H9 (cell line): ENCODE results near the gene FGFR3. TPM values are rescaled to one million over a fixed set of nuclear protein-coding genes. Genes with fewer than 3 reads are reported as not detected.

Source experiments
- DNase-seq: peaks from one replicate; pipeline ENCODE4 v3.0.0-alpha.2; 2017
- H2AFZ ChIP-seq: one replicate; pipeline ENCODE4 v1.6.1; 2013; ENCODE audit warnings: mild to moderate bottlenecking, low read length, control low read depth, moderate library complexity
- H2AK5ac ChIP-seq: 2 replicates; pipeline ENCODE4 v1.6.1; 2013; ENCODE audit warnings: low read length, control low read depth, mixed read lengths; ENCODE audit not compliant: insufficient read length
- H2BK120ac ChIP-seq: one replicate; pipeline ENCODE4 v1.6.1; 2013; ENCODE audit warnings: low read depth, mild to moderate bottlenecking, low read length, control low read depth, inconsistent platforms; ENCODE audit not compliant: poor library complexity, severe bottlenecking
- H2BK12ac ChIP-seq: 2 replicates; pipeline ENCODE4 v1.6.1; 2013; ENCODE audit warnings: low read length, control low read depth, mixed read lengths, low read depth; ENCODE audit not compliant: insufficient read length
- H2BK15ac ChIP-seq: 2 replicates; pipeline ENCODE4 v1.6.1; 2013; ENCODE audit warnings: low read depth, low read length, control low read depth
- H2BK20ac ChIP-seq: one replicate; pipeline ENCODE4 v1.6.1; 2013; ENCODE audit warnings: low read depth, mild to moderate bottlenecking, low read length, control low read depth, inconsistent platforms; ENCODE audit not compliant: poor library complexity, severe bottlenecking
- H2BK5ac ChIP-seq: 2 replicates; pipeline ENCODE4 v1.6.1; 2013; ENCODE audit warnings: low read length, control low read depth, mixed read lengths; ENCODE audit not compliant: insufficient read length
- H3K14ac ChIP-seq: 2 replicates; pipeline ENCODE4 v1.6.1; 2013; ENCODE audit warnings: low read length, control low read depth; ENCODE audit not compliant: insufficient read depth
- H3K18ac ChIP-seq: 2 replicates; pipeline ENCODE4 v1.6.1; 2013; ENCODE audit warnings: low read depth, mild to moderate bottlenecking, mixed read lengths, low read length, control low read depth; ENCODE audit not compliant: insufficient read length
- H3K23ac ChIP-seq: 2 replicates; pipeline ENCODE4 v1.6.1; 2013; ENCODE audit warnings: low read length, control low read depth, mixed read lengths, low read depth; ENCODE audit not compliant: insufficient read length
- H3K23me2 ChIP-seq: 2 replicates; pipeline ENCODE4 v1.6.1; 2013; ENCODE audit warnings: low read depth, mild to moderate bottlenecking, mixed read lengths, low read length, control low read depth; ENCODE audit not compliant: insufficient read length, poor library complexity, severe bottlenecking
- H3K27ac ChIP-seq: 2 replicates; pipeline ENCODE4 v1.5.1; 2013; ENCODE audit warnings: low read length, control low read depth, mixed read lengths, low read depth; ENCODE audit not compliant: insufficient read length
- H3K27me3 ChIP-seq: 2 replicates; pipeline ENCODE4 v1.6.1; 2013; ENCODE audit warnings: low read length, control low read depth, inconsistent platforms; ENCODE audit not compliant: insufficient read depth
- H3K4ac ChIP-seq: 2 replicates; pipeline ENCODE4 v1.6.1; 2013; ENCODE audit warnings: low read depth, mild to moderate bottlenecking, control low read depth, inconsistent platforms, low read length, moderate library complexity
- H3K4me1 ChIP-seq: 2 replicates; pipeline ENCODE4 v1.6.1; 2013; ENCODE audit warnings: low read length, control low read depth, inconsistent platforms; ENCODE audit not compliant: insufficient read depth
- H3K4me2 ChIP-seq: 2 replicates; pipeline ENCODE4 v1.6.1; 2013; ENCODE audit warnings: low read length, control low read depth, mixed read lengths; ENCODE audit not compliant: insufficient read length, insufficient read depth
- H3K56ac ChIP-seq: 2 replicates; pipeline ENCODE4 v1.6.1; 2013; ENCODE audit warnings: low read depth, mild to moderate bottlenecking, mixed read lengths, low read length, control low read depth; ENCODE audit not compliant: insufficient read length
- H3K79me1 ChIP-seq: 2 replicates; pipeline ENCODE4 v1.6.1; 2013; ENCODE audit warnings: low read depth, mild to moderate bottlenecking, moderate library complexity, low read length, control low read depth, inconsistent platforms; ENCODE audit not compliant: insufficient read depth, poor library complexity, severe bottlenecking
- H3K79me2 ChIP-seq: 2 replicates; pipeline ENCODE4 v1.6.1; 2013; ENCODE audit warnings: low read length, control low read depth, inconsistent platforms; ENCODE audit not compliant: insufficient read depth
- H3K9ac ChIP-seq: 2 replicates; pipeline ENCODE4 v1.6.1; 2013; ENCODE audit warnings: low read length, control low read depth, mixed read lengths; ENCODE audit not compliant: insufficient read length; ENCODE audit errors: extremely low read depth
- H3K9me3 ChIP-seq: one replicate; pipeline ENCODE4 v1.6.1; 2013; ENCODE audit warnings: low read depth, low read length, inconsistent platforms; ENCODE audit not compliant: control insufficient read depth
- H3T11ph ChIP-seq: one replicate; pipeline ENCODE4 v1.6.1; 2013; ENCODE audit warnings: mild to moderate bottlenecking, low read length, control low read depth, inconsistent platforms
- H4K20me1 ChIP-seq: one replicate; pipeline ENCODE4 v1.6.1; 2013; ENCODE audit not compliant: control insufficient read depth, insufficient read length, insufficient read depth
- H4K5ac ChIP-seq: 2 replicates; pipeline ENCODE4 v1.6.1; 2013; ENCODE audit warnings: low read depth, mild to moderate bottlenecking, mixed read lengths, low read length, control low read depth; ENCODE audit not compliant: insufficient read length
- H4K8ac ChIP-seq: replicated peaks from 2 replicates; pipeline ENCODE4 v1.6.1; 2013; ENCODE audit warnings: low read length, control low read depth, mixed read lengths, low read depth; ENCODE audit not compliant: insufficient read length
- H4K91ac ChIP-seq: 2 replicates; pipeline ENCODE4 v1.6.1; 2013; ENCODE audit warnings: low read depth, mild to moderate bottlenecking, moderate library complexity, mixed read lengths, low read length, control low read depth; ENCODE audit not compliant: insufficient read length
- H3K27ac Mint-ChIP-seq, 3 experiments: 2 replicates in 2 of 3; 3 replicates in 1 of 3; pipeline ENCODE4 v1.8.0; 2020 to 2021; ENCODE audit warnings: mixed read lengths in 3 of 3, mild to moderate bottlenecking in 1 of 3, moderate library complexity in 1 of 3
- H3K27me3 Mint-ChIP-seq: 2 replicates; pipeline ENCODE4 v1.8.0; 2021; ENCODE audit warnings: low read depth, mild to moderate bottlenecking, moderate library complexity, mixed read lengths
- H3K36me3 Mint-ChIP-seq, 3 experiments: 2 replicates in 2 of 3; 3 replicates in 1 of 3; pipeline ENCODE4 v1.8.0; 2020 to 2021; ENCODE audit warnings: low read depth in 3 of 3, mixed read lengths in 3 of 3; ENCODE audit not compliant: insufficient read depth in 1 of 3
- H3K4me1 Mint-ChIP-seq, 2 experiments: 2 replicates each; pipeline ENCODE4 v1.8.0; 2020; ENCODE audit warnings: mixed read lengths in 2 of 2
- H3K4me3 Mint-ChIP-seq, 2 experiments: 2 replicates in 1 of 2; 3 replicates in 1 of 2; pipeline ENCODE4 v1.8.0; 2020 to 2021; ENCODE audit warnings: mild to moderate bottlenecking in 2 of 2, mixed read lengths in 2 of 2, moderate library complexity in 1 of 2
- H3K9me3 Mint-ChIP-seq, 2 experiments: 2 replicates in 1 of 2; 3 replicates in 1 of 2; pipeline ENCODE4 v1.8.0; 2020; ENCODE audit warnings: mild to moderate bottlenecking in 2 of 2, mixed read lengths in 2 of 2, moderate library complexity in 1 of 2
- WGBS: extraction: QIAGEN DNeasy Blood & Tissue Kit; methylation state at CpG from one replicate; pipeline ENCODE4 v1.1.7; 2013; ENCODE audit warnings: missing lambda C conversion rate, low lambda C conversion rate, mixed read lengths; ENCODE audit not compliant: insufficient read length; ENCODE audit errors: extremely low coverage; 5-methylcytosine and 5-hydroxymethylcytosine counted together
- total RNA-seq: library from RNA; stranded (reverse); gene quantifications from 2 replicates; pipeline ENCODE4 v1.2.1, GENCODE V29; 2021
- TF ChIP-seq, protein P1 (sequence below): fragments of 200-600 bp; sonication (generic); conservative IDR thresholded peaks from 3 replicates; pipeline ENCODE4 v1.8.0; 2021; ENCODE audit warnings: antibody characterized with exemption, mild to moderate bottlenecking

The FGFR3 gene
- total RNA-seq, 1 experiment from 2014 or later, result 75.7 TPM

DNA sequence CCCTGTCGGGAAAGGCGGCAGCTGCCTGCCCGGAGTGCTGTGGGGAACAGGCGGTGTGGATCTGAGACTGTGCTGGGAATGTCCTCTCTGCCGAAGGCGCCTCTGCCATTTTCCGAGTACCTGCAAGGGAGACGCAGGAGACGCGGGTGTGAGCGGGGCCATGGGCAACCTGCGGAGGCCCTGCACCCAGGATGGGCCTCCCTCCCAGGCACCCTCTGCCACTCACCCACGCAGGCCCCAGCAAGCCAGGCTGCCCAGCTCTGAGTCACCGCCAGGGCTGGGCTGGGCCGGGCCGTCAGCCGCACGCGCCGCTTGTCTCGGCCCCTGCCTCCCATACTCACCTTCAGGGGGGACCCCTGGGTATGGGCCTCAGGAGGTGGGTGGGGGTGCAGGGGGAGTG, 3.5 kb upstream of the FGFR3 start:
- Histone ChIP-seq H3K23ac (no peak overlapping the region), H2BK5ac (no peak overlapping the region), H3K9me3 (no peaks in the 10 kb centered on the region), H3K27ac (no peak overlapping the region), H3K14ac (no peak overlapping the region), H3K23me2 (peaks cover 7% of the 10 kb centered on the region), H4K8ac (no peak overlapping the region), H3K56ac (no peak overlapping the region), H3K4me1 (no peaks in the 10 kb centered on the region), H4K20me1 (no peaks in the 10 kb centered on the region), H3K4ac (no peak overlapping the region), H3K4me2 (no peak overlapping the region), H4K91ac (no peak overlapping the region), H4K5ac (no peak overlapping the region), H3K79me2 (no peaks in the 10 kb centered on the region), H2BK20ac (no peak overlapping the region), H3K79me1 (no peaks in the 10 kb centered on the region), H3K18ac (no peak overlapping the region), H3K9ac (no peak overlapping the region), H2AK5ac (no peak overlapping the region), H2BK12ac (no peak overlapping the region), H2BK120ac (no peak overlapping the region), H3K27me3 (peaks cover 2% of the 10 kb centered on the region; the same call in 1 of the 2 replicates), H2AFZ (no peak overlapping the region), H2BK15ac (no peak overlapping the region), H3T11ph (no peak overlapping the region)
- H3K9me3 Mint-ChIP-seq, result no peaks in the 10 kb centered on the region
- TF ChIP-seq, protein P1, sequence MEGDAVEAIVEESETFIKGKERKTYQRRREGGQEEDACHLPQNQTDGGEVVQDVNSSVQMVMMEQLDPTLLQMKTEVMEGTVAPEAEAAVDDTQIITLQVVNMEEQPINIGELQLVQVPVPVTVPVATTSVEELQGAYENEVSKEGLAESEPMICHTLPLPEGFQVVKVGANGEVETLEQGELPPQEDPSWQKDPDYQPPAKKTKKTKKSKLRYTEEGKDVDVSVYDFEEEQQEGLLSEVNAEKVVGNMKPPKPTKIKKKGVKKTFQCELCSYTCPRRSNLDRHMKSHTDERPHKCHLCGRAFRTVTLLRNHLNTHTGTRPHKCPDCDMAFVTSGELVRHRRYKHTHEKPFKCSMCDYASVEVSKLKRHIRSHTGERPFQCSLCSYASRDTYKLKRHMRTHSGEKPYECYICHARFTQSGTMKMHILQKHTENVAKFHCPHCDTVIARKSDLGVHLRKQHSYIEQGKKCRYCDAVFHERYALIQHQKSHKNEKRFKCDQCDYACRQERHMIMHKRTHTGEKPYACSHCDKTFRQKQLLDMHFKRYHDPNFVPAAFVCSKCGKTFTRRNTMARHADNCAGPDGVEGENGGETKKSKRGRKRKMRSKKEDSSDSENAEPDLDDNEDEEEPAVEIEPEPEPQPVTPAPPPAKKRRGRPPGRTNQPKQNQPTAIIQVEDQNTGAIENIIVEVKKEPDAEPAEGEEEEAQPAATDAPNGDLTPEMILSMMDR, result no peak
- H3K4me1 Mint-ChIP-seq, result peaks cover 13 to 19% of the 10 kb centered on the region in 2 experiments
- H3K27ac Mint-ChIP-seq, result no peak overlapping the region
- no peak for DNase-seq
- H3K4me3 Mint-ChIP-seq, result no peak overlapping the region
- WGBS, result no CpG with 5 or more reads among the region's 21 CpGs
- H3K36me3 Mint-ChIP-seq, result no peaks in the 10 kb centered on the region
- H3K27me3 Mint-ChIP-seq, result peaks cover 34% of the 10 kb centered on the region
